Smooth muscle cell (in vitro differentiated cells): ENCODE results near the gene DHRS3. TPM values are rescaled to one million over a fixed set of nuclear protein-coding genes. Genes with fewer than 3 reads are reported as not detected.

Source experiments
- DNase-seq: peaks from one replicate; lab custom pipeline; 2025; ENCODE audit not compliant: unreplicated experiment; lab: John Stamatoyannopoulos, UW
- H2AFZ ChIP-seq: fragments of 200-600 bp; sonication (generic); 2 replicates; pipeline ENCODE4 v1.6.0; 2016; ENCODE audit warnings: antibody characterized with exemption, low read depth, mild to moderate bottlenecking
- H3F3A ChIP-seq: fragments of 200-600 bp; sonication (generic); 2 replicates; pipeline ENCODE4 v1.6.0; 2017; ENCODE audit warnings: antibody characterized with exemption, low read depth
- H3K27ac ChIP-seq: fragments of 200-600 bp; sonication (generic); 2 replicates; pipeline ENCODE4 v1.5.1; 2016; ENCODE audit warnings: low read depth, mild to moderate bottlenecking
- H3K27me3 ChIP-seq: fragments of 200-600 bp; sonication (generic); 2 replicates; pipeline ENCODE4 v1.6.1; 2016; ENCODE audit warnings: low read depth, mild to moderate bottlenecking
- H3K36me3 ChIP-seq: fragments of 200-600 bp; sonication (generic); 2 replicates; pipeline ENCODE4 v1.5.1; 2016; ENCODE audit warnings: low read depth
- H3K4me1 ChIP-seq: fragments of 200-600 bp; sonication (generic); 2 replicates; pipeline ENCODE4 v1.5.1; 2016; ENCODE audit warnings: low read depth
- H3K4me2 ChIP-seq: fragments of 200-600 bp; sonication (generic); 2 replicates; pipeline ENCODE4 v1.6.0; 2016; ENCODE audit warnings: mild to moderate bottlenecking
- H3K4me3 ChIP-seq: fragments of 200-600 bp; sonication (generic); 2 replicates; pipeline ENCODE4 v1.5.1; 2016; ENCODE audit warnings: mild to moderate bottlenecking
- H3K79me2 ChIP-seq: fragments of 200-600 bp; sonication (generic); 2 replicates; pipeline ENCODE4 v1.6.0; 2016; ENCODE audit warnings: low read depth, mild to moderate bottlenecking
- H3K9ac ChIP-seq: fragments of 200-600 bp; sonication (generic); 2 replicates; pipeline ENCODE4 v1.6.0; 2016; ENCODE audit warnings: low read depth
- H3K9me3 ChIP-seq: fragments of 200-600 bp; sonication (generic); replicated peaks from 2 replicates; pipeline ENCODE4 v1.5.1; 2016; ENCODE audit warnings: low read depth
- H4K20me1 ChIP-seq: fragments of 200-600 bp; sonication (generic); 2 replicates; pipeline ENCODE4 v1.6.0; 2016; ENCODE audit warnings: low read depth
- WGBS: methylation state at CpG from one replicate; pipeline ENCODE4 v1.1.7; 2016; ENCODE audit warnings: low lambda C conversion rate; 5-methylcytosine and 5-hydroxymethylcytosine counted together
- polyA plus RNA-seq: library from polyadenylated mRNA; unstranded; fragments of >200 nt; fragmentation: Nextera tagmentation; extraction: Ambion mirVana; gene quantifications from 2 replicates; pipeline ENCODE4 v1.2.1, GENCODE V29; 2016
- total RNA-seq: library from RNA; depleted of rRNA; stranded (reverse); fragments of >200 nt; gene quantifications from 2 replicates; pipeline ENCODE4 v1.2.3, GENCODE V29; 2014
- TF ChIP-seq, protein P1 (sequence below): fragments of 200-600 bp; sonication (generic); IDR thresholded peaks from 2 replicates; pipeline ENCODE4 v1.5.1; 2017; ENCODE audit warnings: borderline replicate concordance, mild to moderate bottlenecking, antibody characterized with exemption; ENCODE audit not compliant: insufficient read depth, poor library complexity, severe bottlenecking

DHRS3 gene
- total and polyA plus RNA-seq, 2 experiments from 2014 or later, result 0.89 to 2.7 TPM

DNA sequence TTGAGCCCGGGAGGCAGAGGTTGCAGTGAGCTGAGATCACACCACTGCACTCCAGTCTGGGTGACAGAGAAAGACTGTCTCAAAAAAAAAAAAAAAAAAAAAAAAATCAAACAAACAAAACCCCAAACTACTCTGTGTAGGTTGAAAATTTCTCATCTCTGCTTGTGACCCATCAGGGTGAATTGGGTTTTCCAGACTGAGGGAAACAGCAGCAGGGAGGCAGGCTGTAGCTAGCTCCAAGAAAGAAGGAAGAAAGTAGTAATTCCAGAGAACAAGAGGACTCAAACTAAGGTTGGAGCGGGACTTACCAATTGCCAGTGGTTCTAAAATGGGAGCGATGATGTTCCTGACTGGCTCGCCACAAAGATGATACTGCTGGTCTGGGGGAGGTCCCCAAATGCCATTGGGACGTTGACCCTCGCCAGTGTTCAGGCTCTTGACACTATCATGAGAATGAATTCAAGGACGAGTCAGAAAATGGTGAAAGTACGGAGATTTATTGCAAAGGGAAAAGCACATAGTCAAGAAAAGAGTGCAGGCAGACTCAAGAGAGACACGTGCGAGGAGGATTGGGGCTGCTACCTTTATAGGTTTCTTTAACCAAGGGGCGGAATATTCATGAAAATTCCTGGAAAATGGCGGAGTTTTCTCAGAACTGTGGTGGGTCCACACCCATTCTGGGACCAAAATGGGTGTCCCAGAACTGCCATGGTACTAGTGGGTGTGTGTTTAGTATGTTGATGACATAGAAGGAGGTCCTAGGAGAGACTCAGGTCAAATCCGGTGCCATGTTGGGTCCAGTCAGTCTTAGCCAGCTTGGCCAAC is 39.3 kb upstream of the DHRS3 start:
- 94% methylated on average over 13 of the region's 13 CpGs for WGBS

DNA sequence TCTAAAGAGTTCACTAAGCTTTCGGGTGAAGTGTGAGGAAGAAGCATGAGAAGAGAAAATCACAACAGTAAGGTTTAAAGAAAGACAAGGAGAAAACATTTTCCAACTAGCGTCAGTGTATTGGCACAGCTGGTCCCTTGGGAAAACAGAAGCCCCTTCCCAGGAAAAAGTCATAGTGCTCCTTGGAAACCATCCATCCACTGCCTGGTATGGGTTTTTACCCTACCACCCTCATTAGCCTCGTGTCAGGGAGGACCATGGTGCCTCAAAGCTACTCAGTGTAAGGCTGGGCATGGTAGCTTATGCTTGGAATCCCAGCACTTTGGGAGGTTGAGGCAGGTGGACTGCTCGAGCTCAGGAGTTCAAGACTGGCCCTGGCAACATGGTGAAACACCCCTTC is 38.6 kb upstream of the DHRS3 start:
- Histone ChIP-seq H3K9me3 (no peaks in the 10 kb centered on the region), H3K4me2 (no peak overlapping the region), H3K4me1 (no peaks in the 10 kb centered on the region), H3K36me3 (no peaks in the 10 kb centered on the region), H3K9ac (no peak overlapping the region), H3K79me2 (no peaks in the 10 kb centered on the region), H4K20me1 (no peaks in the 10 kb centered on the region), H2AFZ (no peak overlapping the region), H3F3A (no peaks in the 10 kb centered on the region), H3K4me3 (no peak overlapping the region), H3K27me3 (peaks cover 15% of the 10 kb centered on the region), H3K27ac (no peak overlapping the region)
- TF ChIP-seq, protein P1, sequence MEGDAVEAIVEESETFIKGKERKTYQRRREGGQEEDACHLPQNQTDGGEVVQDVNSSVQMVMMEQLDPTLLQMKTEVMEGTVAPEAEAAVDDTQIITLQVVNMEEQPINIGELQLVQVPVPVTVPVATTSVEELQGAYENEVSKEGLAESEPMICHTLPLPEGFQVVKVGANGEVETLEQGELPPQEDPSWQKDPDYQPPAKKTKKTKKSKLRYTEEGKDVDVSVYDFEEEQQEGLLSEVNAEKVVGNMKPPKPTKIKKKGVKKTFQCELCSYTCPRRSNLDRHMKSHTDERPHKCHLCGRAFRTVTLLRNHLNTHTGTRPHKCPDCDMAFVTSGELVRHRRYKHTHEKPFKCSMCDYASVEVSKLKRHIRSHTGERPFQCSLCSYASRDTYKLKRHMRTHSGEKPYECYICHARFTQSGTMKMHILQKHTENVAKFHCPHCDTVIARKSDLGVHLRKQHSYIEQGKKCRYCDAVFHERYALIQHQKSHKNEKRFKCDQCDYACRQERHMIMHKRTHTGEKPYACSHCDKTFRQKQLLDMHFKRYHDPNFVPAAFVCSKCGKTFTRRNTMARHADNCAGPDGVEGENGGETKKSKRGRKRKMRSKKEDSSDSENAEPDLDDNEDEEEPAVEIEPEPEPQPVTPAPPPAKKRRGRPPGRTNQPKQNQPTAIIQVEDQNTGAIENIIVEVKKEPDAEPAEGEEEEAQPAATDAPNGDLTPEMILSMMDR, result no peak
- 87% methylated on average over 4 of the region's 4 CpGs for WGBS
- no peak for DNase-seq

More for the DNA sequence above, 39.3 kb upstream of the DHRS3 start:
- DNase-seq, result no peak
- H3K27ac ChIP-seq, result no peak overlapping the region
- no peak overlapping the region for H3K4me3 ChIP-seq
- H3K79me2 ChIP-seq, result no peaks in the 10 kb centered on the region
- no peak overlapping the region for H3K9ac ChIP-seq
- H4K20me1 ChIP-seq, result no peaks in the 10 kb centered on the region
- no peaks in the 10 kb centered on the region for H3F3A ChIP-seq
- H3K36me3 ChIP-seq, result no peaks in the 10 kb centered on the region
- TF ChIP-seq, protein P1, result no peak
- H3K9me3 ChIP-seq, result no peaks in the 10 kb centered on the region
- H3K4me1 ChIP-seq, result no peaks in the 10 kb centered on the region
- H2AFZ ChIP-seq, result no peak overlapping the region
- peaks cover 12% of the 10 kb centered on the region for H3K27me3 ChIP-seq
- H3K4me2 ChIP-seq, result no peak overlapping the region

DNA sequence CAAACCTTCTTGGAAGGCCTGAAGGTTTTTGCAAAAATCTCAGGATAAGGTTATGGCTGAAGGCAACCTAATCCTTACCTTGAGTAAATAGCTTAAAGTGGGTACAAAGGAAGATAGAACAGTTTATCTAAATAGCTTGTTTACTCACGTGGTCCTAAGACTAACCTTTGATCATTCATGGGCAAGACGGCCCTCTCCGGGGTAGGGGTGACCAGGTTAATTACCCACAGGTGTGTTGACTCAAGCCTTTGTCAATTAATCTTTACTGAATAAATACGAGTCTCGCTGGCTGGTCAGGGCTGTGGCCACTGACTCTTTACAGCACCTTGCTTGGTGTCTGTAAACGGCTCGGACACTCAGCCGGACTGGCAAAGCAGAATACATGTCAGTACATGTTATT is 36.6 kb upstream of the DHRS3 start:
- no peaks in the 10 kb centered on the region for H3K9me3 ChIP-seq
- no peak overlapping the region for H3K4me3 ChIP-seq
- H3K4me2 ChIP-seq, result no peak overlapping the region
- no peaks in the 10 kb centered on the region for H3F3A ChIP-seq
- H2AFZ ChIP-seq, result no peak overlapping the region
- H3K27me3 ChIP-seq, result peaks cover 15% of the 10 kb centered on the region
- H3K36me3 ChIP-seq, result no peaks in the 10 kb centered on the region
- H3K27ac ChIP-seq, result no peak overlapping the region
- no peaks in the 10 kb centered on the region for H4K20me1 ChIP-seq
- TF ChIP-seq, protein P1, result no peak
- H3K4me1 ChIP-seq, result no peaks in the 10 kb centered on the region
- WGBS, result 93% methylated on average over 8 of the region's 8 CpGs
- no peak overlapping the region for H3K9ac ChIP-seq
- H3K79me2 ChIP-seq, result no peaks in the 10 kb centered on the region
- DNase-seq, result no peak
